ENCODE data around the gene ADGRB2. TPM values are rescaled to one million over a fixed set of nuclear protein-coding genes. Genes with fewer than 3 reads are reported as not detected.

The ADGRB2 gene, protein sequence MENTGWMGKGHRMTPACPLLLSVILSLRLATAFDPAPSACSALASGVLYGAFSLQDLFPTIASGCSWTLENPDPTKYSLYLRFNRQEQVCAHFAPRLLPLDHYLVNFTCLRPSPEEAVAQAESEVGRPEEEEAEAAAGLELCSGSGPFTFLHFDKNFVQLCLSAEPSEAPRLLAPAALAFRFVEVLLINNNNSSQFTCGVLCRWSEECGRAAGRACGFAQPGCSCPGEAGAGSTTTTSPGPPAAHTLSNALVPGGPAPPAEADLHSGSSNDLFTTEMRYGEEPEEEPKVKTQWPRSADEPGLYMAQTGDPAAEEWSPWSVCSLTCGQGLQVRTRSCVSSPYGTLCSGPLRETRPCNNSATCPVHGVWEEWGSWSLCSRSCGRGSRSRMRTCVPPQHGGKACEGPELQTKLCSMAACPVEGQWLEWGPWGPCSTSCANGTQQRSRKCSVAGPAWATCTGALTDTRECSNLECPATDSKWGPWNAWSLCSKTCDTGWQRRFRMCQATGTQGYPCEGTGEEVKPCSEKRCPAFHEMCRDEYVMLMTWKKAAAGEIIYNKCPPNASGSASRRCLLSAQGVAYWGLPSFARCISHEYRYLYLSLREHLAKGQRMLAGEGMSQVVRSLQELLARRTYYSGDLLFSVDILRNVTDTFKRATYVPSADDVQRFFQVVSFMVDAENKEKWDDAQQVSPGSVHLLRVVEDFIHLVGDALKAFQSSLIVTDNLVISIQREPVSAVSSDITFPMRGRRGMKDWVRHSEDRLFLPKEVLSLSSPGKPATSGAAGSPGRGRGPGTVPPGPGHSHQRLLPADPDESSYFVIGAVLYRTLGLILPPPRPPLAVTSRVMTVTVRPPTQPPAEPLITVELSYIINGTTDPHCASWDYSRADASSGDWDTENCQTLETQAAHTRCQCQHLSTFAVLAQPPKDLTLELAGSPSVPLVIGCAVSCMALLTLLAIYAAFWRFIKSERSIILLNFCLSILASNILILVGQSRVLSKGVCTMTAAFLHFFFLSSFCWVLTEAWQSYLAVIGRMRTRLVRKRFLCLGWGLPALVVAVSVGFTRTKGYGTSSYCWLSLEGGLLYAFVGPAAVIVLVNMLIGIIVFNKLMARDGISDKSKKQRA (N-terminal part only)
- not detected for total RNA-seq

DNA sequence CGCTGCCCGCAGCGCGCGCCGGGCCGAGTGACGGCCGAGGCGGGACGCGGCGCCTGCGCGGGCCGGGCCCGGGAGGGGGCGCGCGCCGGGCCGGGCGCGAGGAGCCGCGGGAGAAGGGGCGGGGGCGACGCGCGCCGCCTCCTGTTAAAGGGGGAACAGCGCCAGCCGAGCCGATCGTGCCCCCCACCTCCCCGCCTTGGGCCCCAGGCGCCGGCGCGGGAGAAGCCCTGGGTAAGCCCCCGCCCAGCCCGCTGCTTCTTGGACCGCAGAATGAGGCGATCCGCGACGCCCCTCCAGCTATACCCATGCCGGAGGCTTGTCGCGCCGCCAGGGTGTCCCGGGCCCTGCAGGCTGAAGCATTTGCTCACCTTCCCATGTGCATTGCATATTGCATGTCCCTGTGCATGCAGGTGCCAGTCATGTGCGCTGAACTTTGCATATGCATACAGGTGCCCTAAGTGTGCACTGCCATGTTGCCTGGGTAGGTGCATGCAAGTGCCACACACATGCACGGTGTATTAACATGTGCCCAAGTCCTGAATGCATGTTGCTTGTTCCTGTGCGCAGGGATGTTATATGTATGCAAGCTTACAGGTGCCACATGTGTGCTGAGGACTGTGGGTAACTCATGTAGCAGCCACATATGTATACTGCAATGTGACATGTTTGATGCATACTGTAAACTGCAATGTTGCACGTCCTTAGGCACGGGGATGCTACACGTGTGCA, at the start of gene ADGRB2:
Gene ADGRB2, minus strand, starts transcription at position 29 of the 729 bp plus-strand sequence. CDS start 7,119 bp downstream, outside the sequence.
- ATAC-seq = peak; percentile 48
- DNase-seq (ENCODE audit: low spot score) = no peak

DNA sequence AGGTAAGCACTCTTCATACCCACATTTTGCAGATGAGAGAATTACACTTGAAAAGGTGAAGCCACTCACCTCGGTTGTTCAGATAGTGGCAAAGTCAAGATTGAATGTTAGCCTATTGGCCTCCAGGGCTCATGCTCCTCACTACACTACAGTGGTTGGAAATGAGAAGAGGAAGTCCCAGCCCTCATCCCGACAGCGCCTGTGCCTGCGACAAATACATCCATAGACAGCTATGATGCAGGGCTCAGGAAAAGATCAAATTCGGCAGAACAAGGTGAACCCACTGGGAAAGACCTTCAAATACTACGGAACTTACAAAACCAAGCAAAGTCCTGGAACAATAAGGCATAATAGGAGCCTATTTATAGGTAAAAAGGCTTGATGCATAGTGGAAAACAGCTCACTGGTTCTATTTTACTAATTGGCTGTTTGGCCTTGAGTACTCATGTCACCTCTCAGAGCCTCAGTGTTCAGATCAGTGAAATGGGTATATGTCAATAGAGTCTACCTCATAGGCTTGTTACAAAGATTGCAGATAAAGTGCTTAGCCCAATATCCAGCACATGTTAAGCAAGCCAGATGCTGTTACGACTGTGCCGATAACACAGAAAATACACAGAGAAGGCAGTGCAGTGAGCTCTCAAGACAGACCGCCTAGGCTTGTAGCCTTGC, 48.2 kb upstream of the ADGRB2 start:
- DNase-seq (ENCODE audit: low spot score) (peak; percentile 21), ATAC-seq (no peak)

DNA sequence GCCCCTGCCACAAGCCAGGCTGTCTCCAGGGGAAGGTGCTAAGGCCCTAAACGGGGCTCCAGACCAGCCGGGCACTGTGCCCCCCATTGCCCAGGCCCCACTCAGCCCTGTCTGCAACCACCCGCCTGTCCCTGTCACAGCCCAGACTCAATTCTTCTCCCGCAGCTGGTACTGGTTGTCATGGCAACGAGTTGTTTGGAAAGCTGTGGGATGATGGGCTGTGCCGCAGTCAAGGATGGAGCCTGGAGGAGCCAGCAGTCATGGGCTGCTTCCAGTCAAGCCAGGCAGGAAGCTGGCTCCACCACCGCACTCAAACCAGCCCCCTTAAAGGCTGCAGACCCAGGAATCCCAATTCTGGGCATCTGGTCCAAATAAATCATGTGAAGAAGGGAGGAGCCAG, 47.5 kb upstream of the ADGRB2 start:
- ATAC-seq (no peak), DNase-seq (ENCODE audit: low spot score) (peak; percentile 28)

DNA sequence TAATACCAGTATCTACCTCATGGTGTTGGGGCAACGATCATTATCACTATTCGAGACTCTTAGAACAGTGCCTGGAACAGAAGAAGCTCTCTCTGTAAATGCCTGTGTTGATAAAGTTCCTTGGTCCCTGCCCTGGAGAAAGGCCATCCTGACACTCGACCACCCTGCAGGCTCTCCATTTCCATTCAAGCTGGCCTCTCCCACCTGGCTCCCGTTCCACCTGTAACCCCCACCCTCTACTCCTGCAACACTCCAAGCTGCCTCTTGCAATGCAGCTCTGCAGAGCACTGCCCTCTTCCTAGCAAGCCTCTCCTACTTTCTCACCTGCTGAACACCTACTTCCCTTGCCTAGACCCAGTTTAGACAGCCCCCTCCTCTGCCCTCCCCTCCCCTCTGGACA, 45.6 kb upstream of the ADGRB2 start:
- no peak for ATAC-seq
- peak; percentile 27 for DNase-seq (ENCODE audit: low spot score)

DNA sequence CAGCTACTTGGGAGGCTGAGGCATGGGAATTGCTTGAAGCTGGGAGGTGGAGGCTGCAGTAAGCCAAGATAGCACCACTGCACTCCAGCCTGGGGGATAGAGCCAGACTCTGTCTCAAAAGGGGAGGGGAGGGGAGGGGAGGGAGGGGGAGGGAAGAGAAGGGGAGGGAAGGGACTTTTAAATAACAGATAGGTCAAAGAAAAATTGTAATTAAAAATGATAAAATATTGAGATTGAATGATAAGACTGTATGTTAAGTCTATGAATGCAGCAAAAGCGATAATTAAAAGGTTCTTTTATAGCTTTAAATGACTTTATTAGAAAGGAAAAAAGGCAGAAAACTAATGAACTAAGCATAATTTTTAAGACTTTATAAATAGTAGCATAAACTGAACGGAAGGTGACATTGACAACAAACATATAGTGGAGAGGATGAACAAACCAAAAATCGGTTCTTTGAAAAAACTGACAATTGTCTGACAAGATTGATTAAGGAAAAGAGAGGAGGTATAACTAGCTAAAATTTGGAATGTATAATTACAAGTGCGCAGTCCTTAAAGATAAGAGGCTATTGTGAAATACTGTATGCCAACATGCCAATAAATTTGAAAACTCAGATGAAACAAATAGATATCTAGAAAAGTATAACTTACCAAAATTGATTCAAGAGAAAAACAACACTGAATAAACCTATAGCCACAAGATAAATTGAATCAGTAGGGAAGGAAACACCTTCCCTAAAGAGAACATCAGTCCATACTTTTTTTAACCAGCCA, 43.3 kb upstream of the ADGRB2 start:
- no peak for DNase-seq (ENCODE audit: low spot score)
- no peak for ATAC-seq

DNA sequence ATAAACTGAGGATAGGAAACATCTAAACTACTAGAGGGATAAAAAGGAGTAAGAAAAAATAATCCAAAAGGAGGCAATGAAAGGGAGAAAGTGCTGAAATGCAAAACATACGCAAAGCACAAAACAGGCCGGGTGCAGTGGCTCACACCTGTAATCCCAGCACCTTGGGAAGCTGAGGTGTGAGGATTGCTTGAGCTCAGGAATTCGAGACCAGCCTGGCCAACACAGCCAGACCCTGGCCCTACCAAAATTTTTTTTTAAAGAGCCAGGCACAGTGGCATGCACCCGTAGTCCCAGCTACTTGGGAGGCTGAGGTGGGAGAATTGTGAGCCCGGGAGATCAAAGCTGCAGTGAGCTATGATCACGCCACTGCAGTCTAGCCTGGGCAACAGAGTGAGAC, 41.2 kb upstream of the ADGRB2 start:
- no peak for DNase-seq (ENCODE audit: low spot score)
- ATAC-seq = no peak

DNA sequence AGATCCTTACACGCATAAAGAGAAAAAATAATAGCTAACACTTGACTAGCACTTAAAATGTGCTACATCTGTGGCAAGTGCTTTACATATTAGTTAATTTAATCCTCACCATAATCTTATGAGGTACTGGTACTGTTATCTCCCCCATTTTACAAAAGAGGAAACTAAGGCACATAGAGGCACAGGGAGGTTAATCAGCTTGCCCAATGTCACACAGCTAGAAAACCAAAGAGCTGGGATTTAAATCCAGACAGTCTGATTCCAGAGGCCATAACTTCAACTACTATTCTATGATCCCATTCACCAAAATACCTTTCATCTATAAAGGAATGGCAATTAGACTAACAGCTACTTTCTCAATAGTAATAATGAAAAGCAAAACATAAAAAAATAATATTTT, 40.0 kb upstream of the ADGRB2 start:
- ATAC-seq = no peak
- DNase-seq (ENCODE audit: low spot score) = no peak

DNA sequence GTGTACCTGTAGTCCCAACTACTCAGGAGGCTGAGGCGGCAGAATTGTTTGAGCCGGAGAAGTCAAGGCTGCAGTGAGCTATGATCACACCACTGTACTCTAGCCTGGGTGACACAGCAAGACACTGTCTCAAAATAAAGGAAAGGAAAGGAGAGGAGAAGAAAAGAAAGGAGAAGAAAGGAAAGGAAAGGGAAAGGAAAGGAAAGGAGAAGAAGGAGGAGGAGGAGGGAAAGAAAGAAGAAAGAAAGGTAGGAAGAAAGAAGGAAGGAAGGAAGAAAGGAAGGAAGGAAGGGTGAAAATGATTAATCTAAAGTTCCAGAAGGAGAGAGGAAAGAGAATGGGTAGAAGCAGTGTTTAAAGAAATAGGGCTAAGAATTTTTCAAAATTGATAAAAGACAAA, 39.5 kb upstream of the ADGRB2 start:
- no peak for ATAC-seq

DNA sequence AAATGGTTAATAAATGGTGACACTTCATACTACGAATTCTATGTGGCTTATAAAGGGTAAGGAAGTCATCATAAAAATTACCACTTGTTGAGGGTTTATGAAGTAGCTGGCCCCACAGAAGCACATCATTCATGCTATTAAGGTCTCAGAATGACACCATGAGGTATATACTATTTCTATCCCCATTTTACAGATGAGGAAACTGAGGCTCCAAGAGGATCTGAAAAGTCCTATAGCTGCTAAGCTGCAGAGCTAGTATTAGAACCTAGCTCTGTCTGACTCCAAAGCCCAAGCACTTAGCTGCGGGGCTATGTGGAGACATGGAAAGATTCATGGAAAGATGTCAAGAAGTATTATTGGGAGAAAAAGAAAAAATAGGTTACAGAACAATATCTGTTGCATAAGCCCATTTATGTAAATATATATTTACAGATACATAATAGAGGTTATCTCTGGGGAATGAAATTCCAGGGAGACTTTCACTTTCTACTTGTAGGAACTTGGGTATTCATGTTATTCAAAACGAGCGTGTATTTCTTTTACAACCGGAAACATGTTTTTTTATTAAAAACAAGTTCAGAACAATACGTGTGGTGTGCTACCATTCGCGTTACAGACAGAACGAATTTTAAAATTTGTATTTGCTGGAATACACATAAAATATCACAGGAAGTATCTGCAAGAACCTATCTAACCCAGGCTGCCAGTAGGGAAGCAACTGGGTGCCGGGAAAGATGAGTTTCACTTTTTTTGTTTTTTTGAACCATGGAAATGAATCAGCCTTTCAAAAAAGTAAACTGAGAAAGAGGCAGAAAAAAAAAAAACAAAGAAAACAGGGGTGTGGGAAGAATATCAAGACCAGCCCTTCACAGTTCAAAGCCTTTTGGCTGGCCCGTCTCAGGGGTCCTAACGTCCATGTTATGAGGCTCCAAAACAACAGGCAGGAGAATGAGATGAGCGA, 38.3 kb upstream of the ADGRB2 start:
- no peak for DNase-seq (ENCODE audit: low spot score)

More for the DNA sequence above, 39.5 kb upstream of the ADGRB2 start:
- DNase-seq (ENCODE audit: low spot score) = peak; percentile 24

DNA sequence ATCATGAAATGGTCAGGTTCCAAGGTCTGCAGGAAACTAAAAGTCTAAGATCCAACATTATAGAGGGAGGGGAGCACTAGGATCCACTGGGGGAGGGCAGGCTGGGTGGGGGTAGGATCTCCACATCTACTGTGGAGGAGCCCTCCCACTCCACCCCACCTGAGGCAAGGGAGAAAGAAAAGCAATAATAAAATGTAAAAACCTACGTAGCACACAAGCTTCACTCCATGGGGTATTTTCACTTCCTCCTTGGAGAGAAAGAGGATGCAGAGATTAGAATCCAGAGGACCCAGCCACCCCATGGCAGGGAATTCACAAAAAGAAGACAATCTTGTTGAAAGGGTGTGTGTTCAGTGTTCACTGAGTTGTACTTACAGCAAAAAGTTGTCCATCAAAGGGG, 37.3 kb upstream of the ADGRB2 start:
- ATAC-seq = no peak
- no peak for DNase-seq (ENCODE audit: low spot score)

More for the DNA sequence above, 38.3 kb upstream of the ADGRB2 start:
- ATAC-seq = no peak

DNA sequence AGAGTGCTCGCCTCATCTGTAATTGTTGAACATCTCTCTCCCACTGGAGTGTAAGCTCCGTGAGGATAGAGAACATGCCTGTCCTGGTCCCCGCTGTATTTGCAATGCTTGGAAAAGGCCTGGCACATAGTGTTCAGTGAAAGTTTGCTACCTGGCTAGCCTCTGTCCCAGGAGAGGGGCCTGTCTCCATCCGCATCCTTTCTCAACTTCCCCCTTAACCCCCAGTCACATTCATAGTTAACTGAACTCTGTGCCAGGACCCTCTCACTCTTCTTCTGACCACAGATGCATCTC, 36.5 kb upstream of the ADGRB2 start:
- no peak for ATAC-seq
- peak; percentile 29 for DNase-seq (ENCODE audit: low spot score)

DNA sequence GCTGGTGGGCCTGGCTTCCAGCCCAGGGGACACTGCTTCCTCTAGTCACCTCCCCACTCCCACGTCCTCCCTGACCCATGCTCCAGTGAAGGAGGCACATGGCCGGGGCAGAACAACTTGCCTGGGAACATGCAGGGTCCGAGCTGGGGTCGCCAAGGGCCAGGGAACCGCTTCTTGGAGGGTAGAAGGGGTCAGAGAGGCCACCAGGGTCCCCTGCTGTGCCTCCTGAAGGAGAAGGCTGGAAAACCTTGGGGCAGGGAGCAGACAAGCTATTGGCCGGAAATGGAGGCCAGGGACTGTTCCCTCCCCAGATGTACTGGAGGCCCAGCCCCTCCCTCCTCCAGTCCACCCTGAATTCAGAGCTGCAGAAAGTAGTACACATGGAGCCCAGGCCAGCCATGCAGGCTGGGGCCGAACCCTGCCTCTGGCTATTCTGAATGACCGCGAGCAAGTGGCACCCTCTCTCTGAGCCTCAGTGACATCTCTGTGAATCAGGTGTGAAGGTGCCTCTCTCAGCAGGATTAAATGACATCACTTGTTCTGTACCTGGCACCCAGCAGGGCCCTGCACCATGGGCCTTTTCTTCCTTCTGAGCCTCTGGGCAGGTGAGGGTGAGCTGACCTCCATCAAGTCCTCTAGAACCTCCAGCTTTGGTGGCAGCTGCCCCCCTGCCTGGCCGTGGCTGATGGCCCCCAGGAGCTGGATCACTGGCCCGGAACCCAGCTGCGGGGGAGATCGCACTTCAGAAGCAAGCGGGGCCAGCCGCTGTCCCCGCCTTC, 35.9 kb upstream of the ADGRB2 start:
- peak; percentile 40 for DNase-seq (ENCODE audit: low spot score)
- no peak for ATAC-seq

DNA sequence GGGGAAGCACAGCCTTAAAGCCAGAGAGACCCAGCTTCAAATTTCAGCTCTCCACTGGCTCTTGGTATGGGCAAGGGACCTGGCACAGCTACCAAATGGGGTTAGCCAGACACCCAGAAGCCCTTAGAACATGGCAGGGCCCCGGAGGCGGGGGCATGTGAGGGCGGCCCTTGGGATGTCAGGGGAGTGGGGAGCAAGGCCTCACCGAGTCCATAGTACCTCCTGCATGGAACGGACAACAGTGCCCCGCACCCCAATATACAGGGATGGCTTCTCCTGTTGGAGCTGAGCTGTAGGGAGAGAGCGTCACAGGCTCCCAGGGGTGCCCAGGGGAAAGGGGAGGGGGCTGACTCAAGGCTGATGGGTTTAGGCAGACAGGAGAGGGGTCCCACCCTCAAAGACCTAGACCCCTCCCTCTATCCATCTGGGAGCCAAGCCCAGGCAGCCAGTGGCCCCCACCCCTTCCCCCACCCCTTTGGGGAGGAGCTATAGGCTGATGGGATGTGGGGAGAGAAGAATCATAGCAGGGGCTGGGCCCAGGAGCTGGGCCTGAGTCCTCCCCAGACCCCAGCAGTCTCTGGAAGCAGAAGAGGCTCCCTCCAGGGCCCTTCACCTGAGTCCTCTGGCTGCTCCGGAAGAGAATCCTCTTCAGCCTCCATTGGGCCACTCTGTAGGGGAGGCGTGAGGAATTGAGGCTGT, 35.2 kb upstream of the ADGRB2 start:
- DNase-seq (ENCODE audit: low spot score) (peak; percentile 42), ATAC-seq (no peak)

DNA sequence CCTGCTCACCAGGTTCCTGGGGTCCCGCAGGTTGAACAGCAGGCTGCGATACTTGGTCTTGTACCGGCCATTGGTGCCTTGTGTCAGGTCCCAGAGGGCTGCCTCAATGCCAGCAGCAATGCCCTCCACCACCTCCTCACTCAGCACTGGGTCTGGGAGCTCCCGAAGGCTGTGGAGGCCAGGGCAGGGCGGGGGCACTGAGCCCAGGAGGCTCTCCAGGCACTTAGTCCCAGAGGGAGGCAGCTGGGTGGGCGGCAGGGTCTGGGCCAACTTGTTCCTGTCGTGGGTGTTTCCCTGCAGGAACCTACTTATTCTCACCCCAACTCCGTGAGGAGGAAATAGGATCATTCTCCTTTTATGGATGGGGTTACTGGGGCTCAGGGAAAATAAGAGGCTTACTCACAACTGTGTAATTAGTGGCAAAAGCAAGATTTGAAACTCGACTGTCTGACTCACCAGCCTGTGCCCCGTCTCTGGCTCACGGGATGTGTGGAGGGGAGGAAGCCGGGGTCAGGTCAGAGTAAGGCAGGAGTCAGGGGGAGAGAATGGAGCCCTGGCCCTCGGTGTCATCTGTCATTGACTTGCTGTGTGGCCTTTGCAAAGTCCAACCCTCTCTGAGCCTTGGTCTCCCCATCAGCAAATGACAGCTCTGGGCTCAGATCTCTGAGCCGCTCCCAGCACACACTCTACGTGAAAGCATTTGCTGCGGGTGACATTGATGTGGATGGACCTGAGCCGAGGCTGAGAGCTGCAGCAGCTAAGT, 34.5 kb upstream of the ADGRB2 start:
- ATAC-seq (no peak), DNase-seq (ENCODE audit: low spot score) (peak; percentile 33)

DNA sequence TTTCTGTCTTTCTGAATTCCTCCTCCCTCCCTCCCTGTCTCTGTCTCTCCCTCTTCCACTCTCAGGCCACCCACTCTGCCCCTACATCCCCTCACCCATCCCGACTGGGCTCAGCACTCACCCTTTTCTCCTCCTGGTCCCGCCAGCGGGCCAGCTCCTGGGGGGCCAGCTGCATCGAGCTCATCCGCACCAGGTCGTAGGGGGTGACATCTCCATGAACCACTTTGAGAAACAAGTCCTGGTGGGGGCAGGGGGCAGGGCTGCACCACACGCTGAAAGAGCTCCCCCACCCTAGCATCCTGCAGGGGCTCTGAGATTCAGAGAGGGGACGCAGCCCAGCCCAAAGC, 33.9 kb upstream of the ADGRB2 start:
- ATAC-seq (no peak), DNase-seq (ENCODE audit: low spot score) (peak; percentile 33)

DNA sequence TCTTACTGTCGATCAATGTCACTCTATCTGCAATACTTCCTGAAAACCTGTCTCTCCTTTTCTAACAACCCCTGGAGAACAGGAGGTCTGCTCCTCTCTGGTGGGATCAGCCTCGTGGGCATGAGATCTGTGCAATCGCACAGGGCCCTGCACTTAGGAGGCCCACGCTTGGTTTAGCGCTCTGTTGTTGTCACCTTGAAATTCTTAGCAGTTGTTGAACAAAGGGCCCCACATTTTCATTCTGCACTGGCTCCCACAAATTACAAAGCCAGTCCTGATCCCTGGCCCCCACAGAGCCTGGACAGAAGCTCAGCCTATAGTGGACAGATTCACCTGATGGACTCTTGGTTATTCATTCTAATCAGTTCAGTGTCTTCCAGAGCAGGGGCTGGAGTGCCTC, 33.1 kb upstream of the ADGRB2 start:
- DNase-seq (ENCODE audit: low spot score) (peak; percentile 11), ATAC-seq (no peak)
